ENCODE results near the gene ST3GAL2.

GRCh38 chr16:70392606-70393005 lies 46.3 kb downstream of the ST3GAL2 start:
- no peak for TF ChIP-seq CEBPB (IDR thresholded peaks at IDR 0.05; ENCODE audit: low read depth, low read length)
- TF ChIP-seq POLR2A (IDR thresholded peaks at IDR 0.05; ENCODE audit: low read depth, low read length): no peak
- TF ChIP-seq CTCF (conservative IDR thresholded peaks at IDR 0.05; ENCODE audit: low read depth, low read length): no peak
- no peak for TF ChIP-seq RCOR1 (IDR thresholded peaks at IDR 0.05; ENCODE audit: insufficient replicate concordance, low read length)
- no peak for TF ChIP-seq MAZ (IDR thresholded peaks at IDR 0.05; ENCODE audit: borderline replicate concordance, low read depth, low read length)
- TF ChIP-seq BHLHE40 (IDR thresholded peaks at IDR 0.05; ENCODE audit: low read depth, low read length): no peak
- TF ChIP-seq USF2 (IDR thresholded peaks at IDR 0.05; ENCODE audit: low read depth, low read length): no peak
- TF ChIP-seq SMC3 (IDR thresholded peaks at IDR 0.05; ENCODE audit: low read depth, low read length): no peak
- no peak for TF ChIP-seq MXI1 (IDR thresholded peaks at IDR 0.05; ENCODE audit: borderline replicate concordance, low read depth, low read length)
- TF ChIP-seq RFX5 (IDR thresholded peaks at IDR 0.05; ENCODE audit: low read depth, low read length): no peak
- TF ChIP-seq FOS (IDR thresholded peaks at IDR 0.05; ENCODE audit: low read depth, low read length): no peak
- no peak for TF ChIP-seq RAD21 (IDR thresholded peaks at IDR 0.05; ENCODE audit: low read length)
- no peak for TF ChIP-seq NFE2L2 (IDR thresholded peaks at IDR 0.05; ENCODE audit: low read depth, low read length)
- TF ChIP-seq ELK1 (IDR thresholded peaks at IDR 0.05; ENCODE audit: borderline replicate concordance, low read depth, low read length): no peak

Measured in IMR-90 (cell line).